Neuron (in vitro differentiated cells): ENCODE data around the gene SPATA2.

Experiments
- H2AFZ ChIP-seq: one replicate; pipeline ENCODE4 v1.6.1; 2013; ENCODE audit warnings: low read depth, mild to moderate bottlenecking, inconsistent platforms, low read length, moderate library complexity
- H3K27me3 ChIP-seq: one replicate; pipeline ENCODE4 v1.6.1; 2013; ENCODE audit warnings: low read length; ENCODE audit not compliant: insufficient read depth
- H3K36me3 ChIP-seq: one replicate; pipeline ENCODE4 v1.6.1; 2013; ENCODE audit warnings: low read length; ENCODE audit not compliant: insufficient read depth
- H3K4me1 ChIP-seq: one replicate; pipeline ENCODE4 v1.6.1; 2013; ENCODE audit warnings: low read length; ENCODE audit not compliant: insufficient read depth
- H3K4me3 ChIP-seq: 2 replicates; pipeline ENCODE4 v1.5.1; 2013; ENCODE audit warnings: mild to moderate bottlenecking, low read length, moderate library complexity
- H3K9me3 ChIP-seq: one replicate; pipeline ENCODE4 v1.6.1; 2013; ENCODE audit warnings: low read length

The SPATA2 gene

GRCh38 chr20:49890471-49891361, 24.6 kb downstream of the SPATA2 start:
- H3K9me3 ChIP-seq = no peaks in the 10 kb centered on the region
- H3K27me3 ChIP-seq = no peaks in the 10 kb centered on the region
- no peak overlapping the region for H2AFZ ChIP-seq
- peaks cover 58% of the 10 kb centered on the region for H3K4me1 ChIP-seq
- H3K4me3 ChIP-seq = no peak overlapping the region
- peaks cover 11% of the 10 kb centered on the region for H3K36me3 ChIP-seq

GRCh38 chr20:49889935-49890333, 25.4 kb downstream of the SPATA2 start:
- Histone ChIP-seq H3K9me3 (no peaks in the 10 kb centered on the region), H3K4me1 (peaks cover 58% of the 10 kb centered on the region), H3K36me3 (peaks cover 18% of the 10 kb centered on the region), H2AFZ (no peak overlapping the region), H3K27me3 (no peaks in the 10 kb centered on the region), H3K4me3 (no peak overlapping the region)

- Histone ChIP-seq H3K4me1 (peaks cover 58% of the 10 kb centered on the region), H3K27me3 (no peaks in the 10 kb centered on the region), H3K4me3 (no peak overlapping the region), H3K36me3 (peaks cover 22% of the 10 kb centered on the region), H2AFZ (no peak overlapping the region), H3K9me3 (no peaks in the 10 kb centered on the region)
Observed at GRCh38 chr20:49889001-49889934, 26.1 kb downstream of the SPATA2 start.

GRCh38 chr20:49888212-49889000, 26.9 kb downstream of the SPATA2 start:
- Histone ChIP-seq H3K4me1 (peaks cover 52% of the 10 kb centered on the region), H3K27me3 (no peaks in the 10 kb centered on the region), H2AFZ (no peak overlapping the region), H3K4me3 (no peak overlapping the region), H3K36me3 (peaks cover 29% of the 10 kb centered on the region), H3K9me3 (no peaks in the 10 kb centered on the region)

- Histone ChIP-seq H2AFZ (no peak overlapping the region), H3K4me1 (peaks cover 43% of the 10 kb centered on the region), H3K36me3 (peaks cover 34% of the 10 kb centered on the region), H3K4me3 (no peak overlapping the region), H3K27me3 (no peaks in the 10 kb centered on the region), H3K9me3 (no peaks in the 10 kb centered on the region)
Observed at GRCh38 chr20:49887251-49888211, 27.8 kb downstream of the SPATA2 start.

GRCh38 chr20:49886571-49887213, 28.6 kb downstream of the SPATA2 start:
- no peak overlapping the region for H2AFZ ChIP-seq

GRCh38 chr20:49885558-49886332, 29.6 kb downstream of the SPATA2 start:
- Histone ChIP-seq H3K27me3 (no peaks in the 10 kb centered on the region), H2AFZ (no peak overlapping the region), H3K9me3 (no peaks in the 10 kb centered on the region), H3K4me1 (peaks cover 25% of the 10 kb centered on the region), H3K4me3 (no peak overlapping the region), H3K36me3 (peaks cover 42% of the 10 kb centered on the region)

More at GRCh38 chr20:49886571-49887213, 28.6 kb downstream of the SPATA2 start:
- peaks cover 38% of the 10 kb centered on the region for H3K36me3 ChIP-seq
- no peak overlapping the region for H3K4me3 ChIP-seq
- H3K27me3 ChIP-seq = no peaks in the 10 kb centered on the region
- H3K4me1 ChIP-seq = peaks cover 35% of the 10 kb centered on the region
- no peaks in the 10 kb centered on the region for H3K9me3 ChIP-seq

GRCh38 chr20:49883246-49883802, 32.0 kb downstream of the SPATA2 start:
- Histone ChIP-seq H3K4me3 (no peak overlapping the region), H3K4me1 (peaks cover 12% of the 10 kb centered on the region), H3K9me3 (no peaks in the 10 kb centered on the region), H3K27me3 (no peaks in the 10 kb centered on the region), H3K36me3 (peaks cover 49% of the 10 kb centered on the region), H2AFZ (no peak overlapping the region)

GRCh38 chr20:49882171-49882970, 33.0 kb downstream of the SPATA2 start:
- Histone ChIP-seq H3K36me3 (peaks cover 52% of the 10 kb centered on the region), H3K4me1 (peaks cover 2% of the 10 kb centered on the region), H3K4me3 (no peak overlapping the region), H2AFZ (no peak overlapping the region), H3K9me3 (no peaks in the 10 kb centered on the region), H3K27me3 (no peaks in the 10 kb centered on the region)

- Histone ChIP-seq H2AFZ (no peak overlapping the region), H3K4me3 (no peak overlapping the region), H3K27me3 (no peaks in the 10 kb centered on the region), H3K36me3 (peaks cover 52% of the 10 kb centered on the region), H3K9me3 (no peaks in the 10 kb centered on the region), H3K4me1 (no peaks in the 10 kb centered on the region)
Observed at GRCh38 chr20:49880724-49881445, 34.4 kb downstream of the SPATA2 start.
